H1 (cell line): ENCODE measurements around the gene PHF3. TPM values are rescaled to one million over a fixed set of nuclear protein-coding genes. Genes with fewer than 3 reads are reported as not detected.

Source experiments
- CTCF ChIA-PET: fragments of 300-600 bp; sonication (Branson Sonifier 250); formaldehyde crosslinking; loops from one replicate; lab custom pipeline; 2021; ENCODE audit not compliant: partially characterized antibody; lab: Charles Lee
- POLR2A ChIA-PET: fragments of 300-600 bp; sonication (Branson Sonifier 250); formaldehyde crosslinking; loops from one replicate; lab custom pipeline; 2021; ENCODE audit warnings: inconsistent platforms; ENCODE audit not compliant: partially characterized antibody; lab: Charles Lee
- DNase-seq, 2 experiments: peaks; one replicate each; pipeline versions ENCODE4 v3.0.0 to v3.0.0-alpha.2; 2010 to 2022; ENCODE audit warnings: low spot score in 2 of 2, low read depth in 1 of 2, mixed read lengths in 1 of 2
- FAIRE-seq: peaks from 2 replicates; lab custom pipeline; 2011; peaks lifted over from hg19 to GRCh38; lab: Jason Lieb, UNC
- H2AFZ ChIP-seq: 2 replicates; pipeline ENCODE4 v1.8.1; 2012; ENCODE audit warnings: low read length, inconsistent platforms
- H2AK5ac ChIP-seq: 2 replicates; pipeline ENCODE4 v1.6.1; 2013; ENCODE audit warnings: low read depth, low read length
- H2BK120ac ChIP-seq: replicated peaks from 2 replicates; pipeline ENCODE3; 2013; ENCODE audit warnings: low read depth, low read length, inconsistent platforms
- H2BK12ac ChIP-seq: 2 replicates; pipeline ENCODE4 v1.6.1; 2013; ENCODE audit warnings: low read depth, low read length
- H2BK15ac ChIP-seq: 2 replicates; pipeline ENCODE4 v1.6.1; 2013; ENCODE audit warnings: low read length
- H2BK20ac ChIP-seq: 2 replicates; pipeline ENCODE4 v1.6.1; 2013; ENCODE audit warnings: low read length
- H2BK5ac ChIP-seq: 2 replicates; pipeline ENCODE4 v1.6.1; 2013; ENCODE audit warnings: low read depth, low read length
- H3K14ac ChIP-seq: 2 replicates; pipeline ENCODE4 v1.6.1; 2013; ENCODE audit warnings: inconsistent platforms; ENCODE audit not compliant: insufficient read length
- H3K18ac ChIP-seq: 2 replicates; pipeline ENCODE4 v1.6.1; 2013; ENCODE audit warnings: low read length; ENCODE audit errors: extremely low read depth
- H3K23ac ChIP-seq: 2 replicates; pipeline ENCODE4 v1.6.1; 2013; ENCODE audit warnings: inconsistent platforms; ENCODE audit not compliant: insufficient read length
- H3K23me2 ChIP-seq: 2 replicates; pipeline ENCODE4 v1.6.1; 2013; ENCODE audit warnings: low read depth, low read length
- H3K27ac ChIP-seq: 2 replicates; pipeline ENCODE4 v1.6.1; 2011; ENCODE audit warnings: low read depth, low read length, inconsistent platforms
- H3K27me3 ChIP-seq, 4 experiments: replicated peaks in 1 of 4; 1 replicate in 1 of 4; 2 replicates in 3 of 4; pipeline versions ENCODE4 v1.6.1 to v1.8.1; 2011 to 2013; ENCODE audit warnings: low read length in 3 of 4, mild to moderate bottlenecking in 3 of 4, inconsistent platforms in 2 of 4, mixed read lengths in 2 of 4, moderate library complexity in 1 of 4; ENCODE audit not compliant: control insufficient read depth in 3 of 4, insufficient read depth in 3 of 4; ENCODE audit errors: extremely low read depth in 1 of 4
- H3K36me3 ChIP-seq, 4 experiments: 2 replicates each; pipeline versions ENCODE4 v1.6.1 to v1.8.1; 2011 to 2013; ENCODE audit warnings: mild to moderate bottlenecking in 4 of 4, low read length in 3 of 4, moderate library complexity in 2 of 4, control low read depth in 1 of 4, inconsistent platforms in 1 of 4; ENCODE audit not compliant: insufficient read depth in 4 of 4, control insufficient read depth in 2 of 4
- H3K4ac ChIP-seq: replicated peaks from 2 replicates; pipeline ENCODE3; 2013; ENCODE audit warnings: low read length, low read depth, mixed read lengths, inconsistent platforms; ENCODE audit not compliant: insufficient read length
- H3K4me1 ChIP-seq, 4 experiments: replicated peaks in 1 of 4; 1 replicate in 1 of 4; 2 replicates in 3 of 4; pipeline versions ENCODE4 v1.6.1 to v1.8.1; 2011 to 2013; ENCODE audit warnings: low read length in 3 of 4, inconsistent platforms in 2 of 4, mixed read lengths in 1 of 4; ENCODE audit not compliant: insufficient read depth in 4 of 4, control insufficient read depth in 3 of 4
- H3K4me2 ChIP-seq, 2 experiments: 2 replicates each; pipeline versions ENCODE4 v1.6.1 to v1.8.1; 2011 to 2013; ENCODE audit warnings: low read depth in 2 of 2, low read length in 2 of 2, control low read depth in 1 of 2, inconsistent platforms in 1 of 2, mild to moderate bottlenecking in 1 of 2; ENCODE audit not compliant: insufficient read depth in 1 of 2
- H3K4me3 ChIP-seq, 4 experiments: fragments of 200-600, 300-600 bp in 1 of 4; sonication (generic), shearing (Covaris generic), sonication (Bioruptor Twin) in 1 of 4; 2 replicates each; pipeline versions ENCODE4 v1.5.1 to v1.8.1; 2011 to 2016; ENCODE audit warnings: low read length in 4 of 4, low read depth in 3 of 4, control low read depth in 2 of 4, inconsistent platforms in 2 of 4, mild to moderate bottlenecking in 2 of 4, mixed read lengths in 1 of 4, moderate library complexity in 1 of 4; ENCODE audit not compliant: insufficient read depth in 2 of 4; ENCODE audit errors: extremely low read depth in 1 of 4
- H3K56ac ChIP-seq: replicated peaks from 2 replicates; pipeline ENCODE3; 2013; ENCODE audit warnings: low read depth, mild to moderate bottlenecking, mixed read lengths, low read length, inconsistent platforms; ENCODE audit not compliant: insufficient read length
- H3K79me1 ChIP-seq: 2 replicates; pipeline ENCODE4 v1.6.1; 2013; ENCODE audit warnings: low read depth, low read length, control low read depth
- H3K79me2 ChIP-seq, 2 experiments: 2 replicates each; pipeline versions ENCODE4 v1.6.1 to v1.8.1; 2012 to 2013; ENCODE audit warnings: low read length in 2 of 2, mild to moderate bottlenecking in 2 of 2, inconsistent platforms in 1 of 2; ENCODE audit not compliant: insufficient read depth in 2 of 2, control insufficient read depth in 1 of 2
- H3K9ac ChIP-seq, 4 experiments: replicated peaks in 1 of 4; 1 replicate in 1 of 4; 2 replicates in 3 of 4; pipeline versions ENCODE4 v1.6.1 to v1.8.1; 2011 to 2013; ENCODE audit warnings: low read depth in 3 of 4, low read length in 3 of 4, control low read depth in 2 of 4, mild to moderate bottlenecking in 2 of 4, moderate library complexity in 2 of 4, inconsistent platforms in 1 of 4; ENCODE audit errors: extremely low read depth in 1 of 4
- H3K9me3 ChIP-seq, 2 experiments: 2 replicates each; pipeline versions ENCODE4 v1.6.1 to v1.8.1; 2012 to 2013; ENCODE audit warnings: mild to moderate bottlenecking in 2 of 2, moderate library complexity in 2 of 2, control low read depth in 1 of 2, inconsistent platforms in 1 of 2, low read depth in 1 of 2, low read length in 1 of 2, mixed read lengths in 1 of 2; ENCODE audit not compliant: insufficient read depth in 2 of 2
- H4K20me1 ChIP-seq, 2 experiments: replicated peaks in 1 of 2; 2 replicates each; pipeline versions ENCODE3 to v1.8.1; 2011 to 2013; ENCODE audit warnings: inconsistent platforms in 2 of 2, low read length in 2 of 2, mild to moderate bottlenecking in 1 of 2; ENCODE audit not compliant: insufficient read depth in 2 of 2, control insufficient read depth in 1 of 2
- H4K5ac ChIP-seq: 2 replicates; pipeline ENCODE4 v1.6.1; 2013; ENCODE audit warnings: low read length, low read depth, mixed read lengths, inconsistent platforms; ENCODE audit not compliant: insufficient read length
- H4K8ac ChIP-seq: 2 replicates; pipeline ENCODE4 v1.8.0; 2013; ENCODE audit warnings: mild to moderate bottlenecking, moderate library complexity, low read length, inconsistent platforms; ENCODE audit not compliant: insufficient read depth; ENCODE audit errors: extremely low read depth
- H4K91ac ChIP-seq: replicated peaks from 2 replicates; pipeline ENCODE3; 2013; ENCODE audit warnings: low read length, mixed read lengths, inconsistent platforms; ENCODE audit not compliant: insufficient read length
- BRCA1 ChIP-seq: IDR thresholded peaks from 2 replicates; pipeline ENCODE4 v1.6.1; 2012; ENCODE audit warnings: low read depth, low read length, improper control_type of control experiment
- CBX8 ChIP-seq: fragments of 300-800, 300-1000 bp; sonication (generic); IDR thresholded peaks from 2 replicates; pipeline ENCODE4 v1.7.1; 2016; ENCODE audit warnings: low read depth, low read length, borderline replicate concordance
- CHD2 ChIP-seq: IDR thresholded peaks from 2 replicates; pipeline ENCODE4 v1.6.1; 2012; ENCODE audit warnings: low read length, improper control_type of control experiment
- CTBP2 ChIP-seq: IDR thresholded peaks from 2 replicates; pipeline ENCODE4 v1.7.0; 2011; ENCODE audit warnings: borderline replicate concordance, mild to moderate bottlenecking, moderate library complexity, mixed read lengths, low read length; ENCODE audit not compliant: insufficient read depth, insufficient read length
- EGR1 ChIP-seq: IDR thresholded peaks from 2 replicates; pipeline ENCODE4 v1.6.1; 2011; ENCODE audit warnings: low read depth, low read length, borderline replicate concordance
- PHF8 ChIP-seq: fragments of 200-600 bp; sonication (generic); conservative IDR thresholded peaks from 2 replicates; pipeline ENCODE4 v1.7.1; 2012; ENCODE audit warnings: low read depth, mild to moderate bottlenecking, inconsistent platforms, low read length, moderate library complexity
- SUZ12 ChIP-seq: fragments of 200-600 bp; sonication (generic); IDR thresholded peaks from 2 replicates; pipeline ENCODE4 v1.6.1; 2012; ENCODE audit warnings: mild to moderate bottlenecking, inconsistent platforms, low read length, moderate library complexity, mixed read lengths
- TBP ChIP-seq: IDR thresholded peaks from 2 replicates; pipeline ENCODE4 v1.6.1; 2011; ENCODE audit warnings: low read depth, low read length, improper control_type of control experiment
- WGBS, 2 experiments: shearing (Covaris generic) in 1 of 2; methylation state at CpG; one replicate each; pipeline versions ENCODE4 v1.1.6 to v1.1.7; 2013 to 2015; ENCODE audit warnings: low lambda C conversion rate in 2 of 2, mixed read lengths in 2 of 2, inconsistent platforms in 1 of 2, low coverage in 1 of 2, missing lambda C conversion rate in 1 of 2; ENCODE audit not compliant: insufficient replicate concordance in 2 of 2, insufficient coverage in 1 of 2, insufficient read length in 1 of 2; ENCODE audit errors: extremely low coverage in 1 of 2, missing lambda C conversion rate in 1 of 2; 5-methylcytosine and 5-hydroxymethylcytosine counted together
- polyA plus RNA-seq, 7 experiments: library from polyadenylated mRNA; depleted of rRNA in 3 of 7; stranded (reverse) in 5 of 7; unstranded in 2 of 7; fragments of >200 nt in 5 of 7; fragments of 200-250 nt in 2 of 7; gene quantifications; 1 replicate in 5 of 7; 2 replicates in 1 of 7; 4 replicates in 1 of 7; pipeline versions ENCODE4 v1.2.1 to v1.2.3, GENCODE V29; 2011 to 2013; ENCODE audit warnings: missing spikeins in 2 of 7, mixed read lengths in 2 of 7
- total RNA-seq: library from RNA; stranded (reverse); fragmentation: NEBNext Ultra II Directional; extraction: Animal tissue kit (Norgen Biotek cat#: 25700); gene quantifications from 2 replicates; pipeline ENCODE4 v1.2.1, GENCODE V29; 2021
- TF ChIP-seq, protein P1 (sequence below): IDR thresholded peaks from 2 replicates; pipeline ENCODE4 v1.6.1; 2011; ENCODE audit warnings: low read length, improper control_type of control experiment

The PHF3 gene
- total and polyA plus RNA-seq, 2 of the 8 experiments (the other 6 are each of a cell fraction or from before 2014, with no cell fraction given) = 10.1 to 69.3 TPM

GRCh38 chr6:63640062-63640461, 4.5 kb downstream of the PHF3 start:
- 85% methylated on average over 2 of the region's 2 CpGs; no CpG with 5 or more reads in 1 of the 2 experiments for WGBS, 2 experiments
- POLR2A ChIA-PET = no interaction called here
- Histone ChIP-seq H3K4me3 (no peak overlapping the region), H3K18ac (no peak overlapping the region), H3K23me2 (peaks cover 3% of the 10 kb centered on the region; the same call in 1 of the 2 replicates), H3K4me1 (peaks cover 1 to 2% (median 2%) of the 10 kb centered on the region in 4 experiments; a peak in 4 of 7 replicates), H2AFZ (no peak overlapping the region), H3K79me2 (peaks cover 34 to 89% of the 10 kb centered on the region in 2 experiments), H3K23ac (no peak overlapping the region), H2AK5ac (no peak overlapping the region), H3K14ac (no peak overlapping the region), H2BK120ac (no peak overlapping the region)
- TF ChIP-seq PHF8 = no peak
- no peak for TF ChIP-seq CHD2
- TF ChIP-seq BRCA1 = no peak
- TF ChIP-seq EGR1 = no peak
- no peak for TF ChIP-seq CBX8
- TF ChIP-seq, protein P1, sequence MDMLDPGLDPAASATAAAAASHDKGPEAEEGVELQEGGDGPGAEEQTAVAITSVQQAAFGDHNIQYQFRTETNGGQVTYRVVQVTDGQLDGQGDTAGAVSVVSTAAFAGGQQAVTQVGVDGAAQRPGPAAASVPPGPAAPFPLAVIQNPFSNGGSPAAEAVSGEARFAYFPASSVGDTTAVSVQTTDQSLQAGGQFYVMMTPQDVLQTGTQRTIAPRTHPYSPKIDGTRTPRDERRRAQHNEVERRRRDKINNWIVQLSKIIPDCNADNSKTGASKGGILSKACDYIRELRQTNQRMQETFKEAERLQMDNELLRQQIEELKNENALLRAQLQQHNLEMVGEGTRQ = no peak
- TF ChIP-seq TBP = no peak
- TF ChIP-seq SUZ12 = no peak
- no peak for TF ChIP-seq CTBP2
- TF ChIP-seq, all 59 proteins: peak for 0
- Histone ChIP-seq H3K56ac (no peak overlapping the region), H4K5ac (no peak overlapping the region), H2BK15ac (no peak overlapping the region), H3K9ac (no peak overlapping the region), H3K4me2 (no peak overlapping the region), H4K8ac (no peak overlapping the region), H3K27ac (no peak overlapping the region), H4K20me1 (peaks cover 13 to 30% of the 10 kb centered on the region in 2 experiments), H2BK5ac (no peak overlapping the region), H3K4ac (no peak overlapping the region), H4K91ac (no peak overlapping the region), H3K9me3 (no peaks in the 10 kb centered on the region), H3K36me3 (peaks cover 0 to 3% (median 0%) of the 10 kb centered on the region in 4 experiments; a peak in 1 of 8 replicates), H2BK12ac (no peak overlapping the region), H2BK20ac (no peak overlapping the region), H3K79me1 (no peaks in the 10 kb centered on the region), H3K27me3 (no peaks in the 10 kb centered on the region)
- CTCF ChIA-PET = no interaction called here
- no peak for FAIRE-seq
- no peak for DNase-seq
